Stimulated activated CD4-positive, alpha-beta T cell treated with anti-CD3 and anti-CD28 coated beads, Interleukin-2, amount 100 ng/mL, for 24 hours (primary cell): ENCODE data around the gene FAM227B.
"Not testable (repeated sequence)": the region's sequence is repeated elsewhere in the genome, so short reads cannot be mapped to it uniquely, and the experiment has no call there.

ENCODE experiments used
- DNase-seq, 2 donors: peaks; one replicate each; pipeline ENCODE4 v3.0.0-alpha.2; 2020

FAM227B gene

DNA sequence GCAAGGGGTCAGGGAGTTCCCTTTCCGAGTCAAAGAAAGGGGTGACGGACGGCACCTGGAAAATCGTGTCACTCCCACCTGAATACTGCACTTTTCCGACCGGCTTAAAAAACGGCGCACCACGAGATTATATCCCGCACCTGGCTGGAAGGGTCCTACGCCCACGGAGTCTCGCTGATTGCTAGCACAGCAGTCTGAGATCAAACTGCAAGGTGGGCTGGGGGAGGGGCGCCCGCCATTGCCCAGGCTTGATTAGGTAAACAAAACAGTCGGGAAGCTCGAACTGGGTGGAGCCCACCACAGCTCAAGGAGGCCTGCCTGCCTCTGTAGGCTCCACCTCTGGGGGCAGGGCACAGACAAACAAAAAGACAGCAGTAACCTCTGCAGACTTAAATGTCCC, 266.2 kb downstream of the FAM227B start:
- DNase-seq = not testable (repeated sequence)

DNA sequence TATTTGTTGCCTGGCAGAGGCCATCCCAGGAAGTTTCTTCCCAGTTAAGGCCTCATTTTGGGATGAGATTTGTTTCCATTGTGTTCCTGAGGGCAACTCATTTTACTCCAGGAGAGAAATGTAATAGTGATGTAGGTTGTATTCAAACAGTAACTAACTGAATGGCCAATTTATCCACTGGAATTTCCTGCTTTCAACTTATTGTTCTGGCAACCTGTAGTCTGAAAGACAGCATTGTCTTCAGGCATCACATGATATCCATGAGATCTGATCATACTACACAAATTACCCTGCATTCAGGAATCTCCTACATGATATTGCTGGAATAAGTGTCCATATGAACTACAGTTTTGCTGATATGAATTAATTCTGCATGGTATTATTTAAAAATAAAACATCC, 277.1 kb downstream of the FAM227B start:
- no peak for DNase-seq

DNA sequence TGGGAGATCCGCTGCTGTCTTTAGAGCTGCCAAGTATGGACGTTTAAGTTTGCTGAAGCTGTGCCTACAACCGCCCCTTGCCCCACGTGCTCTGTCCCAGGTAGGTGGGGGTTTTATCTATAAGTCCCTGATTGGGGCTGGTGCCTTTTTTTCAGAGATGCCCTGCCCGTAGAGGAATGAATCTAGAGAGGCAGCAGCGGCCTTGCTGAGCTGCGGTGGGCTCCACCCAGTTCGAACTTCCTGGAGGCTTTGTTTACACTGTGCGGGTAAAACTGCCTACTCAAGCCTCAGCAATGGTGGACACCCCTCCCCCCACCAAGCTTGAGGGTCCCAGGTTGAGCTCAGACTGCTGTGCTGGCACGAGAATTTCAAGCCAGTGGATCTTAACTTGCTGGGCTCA, 281.0 kb downstream of the FAM227B start:
- no peak for DNase-seq

DNA sequence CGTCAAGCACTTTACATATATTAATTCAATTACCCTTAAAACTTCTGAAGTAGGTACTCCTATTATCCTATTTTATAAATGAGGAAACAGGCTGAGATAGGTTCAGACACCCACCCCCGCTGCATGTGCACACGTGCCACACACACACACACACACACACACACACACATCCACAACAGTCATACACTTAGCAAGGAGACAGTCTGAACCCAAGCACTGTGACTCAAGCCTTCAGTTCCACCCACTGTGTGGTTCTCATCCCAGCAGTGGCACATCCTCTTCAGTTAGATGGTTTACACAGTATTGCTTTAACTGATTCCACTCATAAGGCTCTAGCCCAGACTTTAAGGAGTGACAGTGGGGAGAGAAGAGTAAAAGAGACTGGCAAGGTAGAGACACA, 288.7 kb downstream of the FAM227B start:
- no peak for DNase-seq

DNA sequence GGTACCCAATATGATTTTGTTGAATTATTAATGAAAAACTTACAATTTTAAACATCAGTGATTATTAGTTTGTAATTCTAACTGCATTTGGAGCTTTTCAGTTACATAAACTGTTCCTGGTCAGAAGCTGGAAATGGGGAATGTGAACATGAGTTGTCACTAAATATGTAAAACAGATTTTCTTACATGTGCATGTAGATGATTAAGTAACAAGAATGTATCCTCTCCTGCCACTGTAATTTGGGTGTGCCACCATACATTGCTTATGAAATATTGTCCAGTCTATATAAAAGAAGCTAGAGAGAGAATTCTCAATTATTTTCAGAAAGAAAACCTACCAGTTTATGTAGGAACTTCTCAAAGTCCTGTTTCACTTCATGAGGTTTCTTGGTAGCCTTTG, 289.2 kb downstream of the FAM227B start:
- DNase-seq = no peak

DNA sequence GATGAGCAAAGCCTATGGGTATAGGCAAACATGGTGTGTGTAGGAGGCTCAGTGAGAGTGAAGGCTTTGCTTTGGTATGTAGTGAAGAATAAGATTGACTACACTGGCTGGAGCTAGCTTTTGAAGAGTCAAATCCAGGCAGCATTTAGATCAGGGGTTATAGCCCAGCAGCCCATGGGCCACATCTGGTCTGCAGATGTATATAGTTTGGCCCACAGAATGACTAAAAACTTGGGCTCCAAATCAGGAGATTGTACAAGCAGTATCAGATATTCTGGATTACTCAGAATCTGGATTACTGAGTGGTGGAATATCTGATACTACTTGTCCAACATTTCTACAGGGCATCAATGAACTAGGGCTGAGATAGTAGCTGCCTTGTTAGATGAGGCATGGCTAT, 290.5 kb downstream of the FAM227B start:
- no peak for DNase-seq

DNA sequence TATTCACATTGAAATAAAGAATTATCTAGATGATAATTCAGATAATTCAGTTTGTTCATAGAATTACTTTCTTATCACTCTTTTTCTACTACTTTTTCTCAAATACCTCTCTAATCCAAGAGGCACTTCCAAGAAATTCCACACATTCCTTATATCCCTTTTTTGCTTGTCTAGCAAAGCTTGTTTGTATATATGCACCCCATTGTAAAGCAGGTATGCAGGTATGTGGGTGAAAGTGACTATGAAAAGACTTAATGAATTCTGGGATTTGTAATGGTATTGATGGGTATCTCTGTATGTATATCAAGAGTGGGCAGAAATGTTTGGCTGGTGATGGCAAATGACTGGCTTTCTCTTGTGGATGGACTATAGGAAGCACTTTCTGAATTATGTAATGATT, 291.7 kb downstream of the FAM227B start:
- no peak for DNase-seq

DNA sequence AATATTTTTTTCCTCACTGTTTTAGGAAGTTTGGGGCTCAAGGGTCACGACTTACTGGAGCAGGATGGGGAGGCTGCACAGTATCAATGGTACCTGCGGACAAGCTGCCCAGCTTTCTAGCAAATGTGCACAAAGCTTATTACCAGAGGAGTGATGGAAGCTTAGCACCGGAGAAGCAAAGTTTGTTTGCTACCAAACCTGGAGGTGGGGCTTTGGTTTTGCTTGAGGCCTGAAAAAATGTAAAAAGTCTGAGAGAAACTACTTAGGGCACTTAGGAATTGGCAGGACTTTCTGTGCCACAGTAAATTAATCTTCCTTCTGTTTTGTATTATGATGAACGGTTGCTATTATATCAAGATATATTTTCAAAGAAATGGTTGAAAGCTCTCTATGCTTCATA, 292.7 kb downstream of the FAM227B start:
- no peak for DNase-seq

DNA sequence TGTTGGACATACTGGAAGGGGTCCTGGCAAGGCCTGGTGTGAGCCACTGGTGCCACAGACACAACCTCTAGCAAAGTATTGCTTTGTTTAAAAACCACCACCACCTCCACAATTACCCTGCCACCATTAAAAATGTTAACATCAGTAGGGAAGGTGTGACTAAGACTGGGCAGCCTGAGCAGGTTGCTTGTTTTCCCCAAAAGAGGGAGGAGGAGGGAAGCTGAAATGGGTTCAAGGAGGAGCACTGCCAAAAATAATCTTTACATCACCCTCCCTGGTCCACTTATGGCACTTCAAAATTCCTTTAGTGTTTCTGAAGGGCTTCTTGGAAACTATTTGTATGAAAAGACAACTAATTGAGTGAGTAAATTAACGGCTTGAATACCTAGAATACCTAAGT, 297.4 kb downstream of the FAM227B start:
- DNase-seq = no peak

DNA sequence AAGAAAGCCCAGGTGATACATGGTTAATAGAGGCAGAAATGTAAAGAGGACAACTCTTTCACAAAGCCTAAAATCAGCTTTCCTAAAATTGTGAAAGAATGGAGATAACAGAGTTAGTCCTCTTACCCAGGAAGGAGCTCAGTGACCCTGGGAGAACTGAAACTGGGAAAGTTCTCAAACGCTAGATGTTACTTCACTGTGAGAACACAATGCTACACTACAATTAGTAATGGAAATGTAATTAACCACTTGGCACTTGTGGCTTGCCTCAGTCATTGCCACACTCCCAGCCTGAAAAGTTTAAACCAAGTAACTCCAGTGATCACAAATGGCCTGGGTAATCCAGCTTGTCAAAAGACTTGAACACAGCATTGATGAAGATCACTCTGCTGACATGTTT, 300.3 kb downstream of the FAM227B start:
- DNase-seq = no peak

DNA sequence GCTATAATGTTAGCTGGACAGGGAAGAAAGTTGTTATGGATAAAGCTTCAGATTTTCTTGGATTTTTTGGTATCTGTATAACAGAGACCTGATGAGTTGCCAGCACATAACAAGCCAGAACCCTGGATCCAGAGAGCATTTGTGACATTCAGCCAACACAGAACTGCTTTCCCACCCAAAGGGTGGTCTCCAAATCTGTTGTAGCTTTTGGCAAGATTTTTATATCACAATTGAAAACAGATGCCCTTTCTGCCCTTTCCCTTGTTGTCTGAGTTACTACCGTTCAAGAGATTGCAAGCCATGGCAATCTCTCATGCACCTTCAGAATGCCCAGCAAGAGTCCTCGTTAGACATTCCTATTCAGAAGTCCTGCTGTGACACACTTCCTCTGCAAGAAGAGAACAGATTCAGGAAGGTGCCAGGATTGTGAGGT, 305.2 kb downstream of the FAM227B start:
- DNase-seq = no peak

DNA sequence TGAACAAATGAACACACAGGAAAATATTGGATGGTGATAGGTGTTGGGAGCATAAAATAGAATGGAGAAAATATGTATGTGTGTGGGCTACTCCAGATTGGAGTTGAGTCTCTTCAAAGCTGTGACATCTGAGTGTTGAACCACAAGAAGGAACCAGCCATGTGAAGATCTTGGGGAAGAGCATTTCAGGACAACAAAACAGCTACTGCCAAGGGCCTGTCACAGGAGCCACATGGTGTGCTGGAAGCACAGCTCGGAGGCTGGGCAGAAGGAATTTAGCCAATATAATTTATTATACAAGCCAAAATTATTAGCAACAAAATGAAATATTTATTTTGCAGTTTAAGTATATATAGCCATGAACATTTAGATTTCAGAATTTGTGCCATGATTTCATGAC, 305.9 kb downstream of the FAM227B start:
- no peak for DNase-seq

DNA sequence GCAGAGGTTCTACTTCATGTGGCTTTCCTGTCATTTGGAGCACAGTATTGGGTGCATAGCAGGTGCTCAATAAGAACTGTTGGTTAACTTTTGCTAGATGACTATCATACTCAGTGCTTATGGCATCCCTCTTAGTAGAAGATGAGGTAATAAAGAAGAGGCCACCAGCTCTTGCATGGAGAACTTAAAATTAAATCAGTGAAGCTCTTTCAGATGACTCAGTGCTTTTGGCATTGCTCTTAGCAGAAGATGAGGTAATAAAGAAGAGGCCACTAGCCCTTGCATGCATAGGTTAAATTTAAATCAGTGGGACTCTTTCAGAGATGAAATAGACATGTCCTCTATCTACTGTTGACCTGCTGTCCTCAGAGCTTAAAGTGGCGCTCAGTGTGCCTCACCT, 307.0 kb downstream of the FAM227B start:
- DNase-seq = no peak

DNA sequence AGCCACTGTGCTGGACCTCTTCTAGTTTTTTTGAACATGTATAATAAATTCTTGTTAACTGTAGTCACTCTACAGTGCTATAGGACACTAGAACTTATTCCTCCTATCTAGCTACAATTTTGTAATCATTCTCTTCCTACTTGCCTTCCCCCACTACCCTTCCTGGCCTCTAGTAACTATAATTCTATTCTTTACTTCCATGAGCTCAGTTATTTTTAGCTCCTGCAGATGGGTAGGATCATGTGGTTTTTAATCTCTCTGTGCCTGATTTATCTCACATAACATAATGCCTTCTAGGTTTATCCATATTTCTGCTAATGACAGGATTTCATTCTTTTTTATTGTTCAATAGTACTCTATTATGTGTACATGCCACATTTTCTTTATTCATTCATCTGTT, 310.7 kb downstream of the FAM227B start:
- DNase-seq = no peak

DNA sequence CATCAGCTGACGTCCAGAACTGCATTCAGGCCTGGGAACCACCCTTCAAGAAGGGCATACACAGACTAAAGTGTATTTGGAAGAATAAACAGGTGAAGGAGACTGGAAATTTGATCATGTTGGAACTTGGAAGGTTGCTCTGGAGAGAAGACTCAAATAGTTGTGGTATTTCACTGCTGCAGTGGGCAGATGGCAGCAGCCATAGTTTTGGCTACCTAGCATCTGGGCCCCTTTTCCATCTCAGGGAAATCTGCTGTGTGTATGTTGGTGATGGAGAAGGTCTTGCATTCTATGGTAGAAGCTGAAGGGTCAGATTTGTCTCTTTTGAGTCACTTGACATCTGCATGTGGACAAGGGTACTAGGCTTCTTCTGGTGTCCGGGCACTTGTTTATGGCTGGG, 311.9 kb downstream of the FAM227B start:
- DNase-seq = no peak

DNA sequence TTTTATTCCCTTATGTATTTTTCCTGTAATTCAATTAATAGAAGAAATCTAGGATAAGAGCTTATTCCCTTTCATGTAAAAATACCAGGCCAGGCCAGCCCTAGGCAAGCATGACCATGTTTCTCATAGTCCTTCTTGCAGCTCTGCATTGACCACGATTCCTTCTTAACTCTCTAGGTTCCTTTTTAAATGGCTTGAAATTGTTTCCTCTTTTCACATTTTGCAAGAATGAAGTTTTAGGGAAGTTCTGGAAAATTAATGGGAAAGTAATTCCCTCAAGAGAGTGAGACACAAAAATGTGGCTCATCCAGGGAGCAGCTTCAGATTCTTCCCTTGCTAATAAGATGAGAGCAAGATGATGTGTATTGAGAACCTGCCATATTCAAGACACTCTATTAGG, 314.1 kb downstream of the FAM227B start:
- DNase-seq = no peak

DNA sequence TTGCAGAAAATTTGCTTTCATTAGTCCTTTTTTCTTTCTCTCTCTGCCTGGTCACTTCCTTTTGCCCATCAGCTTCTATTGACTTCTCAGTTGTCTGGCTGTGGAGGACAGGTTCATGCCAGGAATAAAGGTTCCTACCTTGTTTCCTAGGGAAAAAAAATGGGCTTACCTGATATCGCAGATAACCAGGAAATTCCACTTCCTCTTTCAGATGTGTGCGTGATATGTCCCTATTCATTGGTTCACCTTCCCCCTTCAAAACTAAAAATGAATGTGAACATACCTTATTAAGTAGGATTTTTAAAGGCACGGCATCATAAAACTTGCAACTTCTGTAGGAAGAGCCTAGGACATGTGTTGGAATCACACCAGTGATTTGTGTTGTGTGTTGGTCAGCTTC, 317.6 kb downstream of the FAM227B start:
- DNase-seq = no peak

DNA sequence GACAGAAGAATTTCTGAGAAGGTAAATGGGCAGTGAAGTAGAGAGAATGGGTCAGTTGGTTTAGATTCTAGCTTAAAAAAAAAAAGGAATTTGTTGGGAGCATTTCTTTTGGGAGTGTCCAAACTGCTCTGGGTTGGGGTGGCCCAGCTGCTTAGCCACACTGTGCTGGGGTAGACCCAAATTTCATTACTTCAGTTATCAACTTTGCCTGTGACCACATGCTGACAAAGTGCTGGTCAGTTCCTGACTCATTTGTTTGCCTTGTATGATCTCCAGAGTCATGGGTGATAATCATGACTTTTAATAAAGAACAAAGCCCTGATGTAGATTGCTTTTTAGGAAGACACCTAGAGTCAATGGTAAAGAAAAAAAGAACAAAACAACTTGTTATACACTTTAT, 319.1 kb downstream of the FAM227B start:
- no peak for DNase-seq

DNA sequence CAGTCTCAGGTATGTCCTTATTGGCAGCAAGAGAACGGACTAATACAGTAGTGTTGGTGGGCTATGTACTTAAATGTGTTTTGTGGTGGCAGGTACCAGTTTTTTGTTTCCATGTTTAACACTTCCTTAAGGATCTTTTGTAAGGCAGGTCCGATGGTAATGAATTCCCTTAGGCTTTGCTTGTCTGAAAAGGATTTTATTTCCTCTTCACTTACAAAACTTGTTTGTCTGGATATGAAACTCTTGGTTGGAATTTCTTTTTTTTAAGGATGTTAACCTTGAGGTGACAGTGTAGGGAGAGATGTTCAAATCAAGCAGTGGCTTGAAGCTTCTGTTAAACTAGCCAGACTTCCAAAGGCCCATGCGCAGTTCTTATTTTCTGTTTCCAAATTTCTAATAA, 319.8 kb downstream of the FAM227B start:
- no peak for DNase-seq

DNA sequence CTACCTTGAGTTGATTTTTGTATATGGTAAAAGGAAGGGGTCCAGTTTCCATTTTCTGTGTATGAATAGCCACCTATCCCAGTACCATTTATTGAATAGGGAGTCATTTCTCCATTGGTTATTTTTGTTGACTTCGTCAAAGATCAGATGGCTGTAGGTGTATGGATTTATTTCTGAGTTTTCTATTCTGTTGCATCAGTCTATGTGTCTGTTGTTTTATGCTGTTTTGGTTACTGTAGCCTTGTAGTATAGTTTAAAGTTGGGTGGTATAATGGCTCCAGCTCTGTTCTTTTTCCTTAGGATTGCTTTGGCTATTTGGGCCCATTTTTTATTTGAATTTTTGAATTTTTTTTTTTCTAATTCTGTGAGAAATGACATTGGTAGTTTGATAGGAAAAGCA, 323.0 kb downstream of the FAM227B start:
- no peak for DNase-seq

DNA sequence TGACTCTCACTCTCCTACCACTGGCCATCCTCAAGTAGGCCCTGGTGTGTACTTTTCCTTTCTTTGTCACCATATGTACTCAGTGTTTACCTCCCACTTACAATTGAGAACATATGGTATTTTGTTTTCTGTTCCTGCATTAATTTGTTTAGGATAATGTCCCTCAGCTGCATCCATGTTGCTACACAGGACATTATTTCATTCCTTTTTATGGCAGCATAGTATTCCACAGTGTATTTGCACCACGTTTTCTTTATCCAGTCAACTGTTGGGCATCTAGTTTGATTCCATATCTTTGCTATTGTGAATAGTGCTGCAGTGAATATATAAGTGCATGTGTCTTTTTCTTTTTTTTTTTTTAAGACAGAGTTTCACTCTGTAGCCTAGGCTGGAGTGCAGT, 324.4 kb downstream of the FAM227B start:
- DNase-seq = no peak

DNA sequence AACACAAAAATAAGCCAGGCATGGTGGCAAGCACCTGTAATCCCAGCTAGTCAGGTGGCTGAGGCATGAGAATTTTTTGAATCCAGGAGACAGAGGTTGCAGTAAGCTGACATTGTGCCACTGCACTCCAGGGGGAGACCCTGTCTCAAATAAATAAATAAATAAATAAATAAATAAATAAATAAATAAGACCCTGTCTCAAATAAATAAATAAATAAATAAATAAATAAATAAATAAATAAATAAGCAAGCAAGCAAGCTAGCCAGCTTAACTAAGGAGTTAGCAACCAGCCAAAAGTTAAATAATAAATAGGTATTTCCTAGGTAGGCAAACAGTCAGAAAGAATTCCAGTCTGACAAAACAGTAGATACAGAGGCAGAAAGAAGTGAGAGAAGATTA, 326.7 kb downstream of the FAM227B start:
- DNase-seq = no peak

DNA sequence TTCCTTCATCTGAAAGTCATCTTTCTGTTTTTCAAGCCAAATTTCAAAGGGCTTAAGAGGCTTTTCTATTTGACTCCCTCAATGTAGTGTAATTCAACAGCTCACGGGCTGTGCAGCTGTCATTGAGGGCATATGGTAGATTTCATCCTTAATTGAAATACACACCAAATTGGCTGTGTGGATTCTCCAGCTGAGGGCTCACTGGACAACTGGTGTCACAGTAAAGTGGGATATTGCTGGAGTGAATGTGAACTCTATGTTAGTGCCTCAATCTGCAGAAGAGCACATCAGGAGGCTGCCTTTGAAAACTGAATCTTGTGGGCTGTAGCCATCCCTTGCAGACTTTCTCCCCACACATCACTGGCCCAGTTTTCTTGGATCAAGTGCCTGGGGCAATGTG, 330.4 kb downstream of the FAM227B start:
- no peak for DNase-seq

DNA sequence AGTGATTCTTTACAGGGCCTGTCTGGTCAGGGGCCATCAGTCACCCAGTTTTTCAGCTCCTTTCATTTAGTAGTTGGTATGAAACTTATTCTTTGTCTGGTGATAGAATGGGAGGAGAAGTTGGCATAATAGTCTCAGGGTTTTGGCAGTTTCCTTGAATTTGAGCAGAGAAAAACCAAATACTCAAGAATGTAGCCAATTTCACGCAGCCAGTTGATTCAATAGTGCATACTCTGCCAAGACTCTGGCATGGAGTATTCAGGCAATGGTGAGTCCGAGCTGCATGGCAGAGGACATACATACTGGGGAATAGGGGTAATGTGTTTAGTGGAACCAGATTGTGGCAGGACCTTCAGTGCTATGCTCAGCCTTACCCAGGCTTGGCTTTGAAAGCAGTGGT, 332.2 kb downstream of the FAM227B start:
- DNase-seq = no peak

DNA sequence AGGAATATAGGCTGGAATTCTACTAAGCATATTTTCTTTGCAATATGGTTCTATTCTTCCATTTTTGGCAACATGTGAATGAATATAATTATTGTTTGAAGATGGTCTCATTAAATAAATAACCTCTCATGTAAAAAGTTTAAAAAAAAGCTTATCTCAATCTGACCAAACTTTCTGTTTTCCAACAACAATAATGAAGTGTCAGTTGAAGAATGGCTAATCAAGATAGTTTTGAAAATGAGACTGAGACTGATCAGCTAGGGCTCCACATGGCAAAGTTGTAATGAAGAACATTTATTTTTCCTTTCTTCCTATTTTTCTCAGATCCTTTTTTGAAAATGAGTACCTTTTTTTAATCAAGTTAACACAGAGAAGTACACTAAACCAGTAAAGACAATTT, 333.1 kb downstream of the FAM227B start:
- no peak for DNase-seq

DNA sequence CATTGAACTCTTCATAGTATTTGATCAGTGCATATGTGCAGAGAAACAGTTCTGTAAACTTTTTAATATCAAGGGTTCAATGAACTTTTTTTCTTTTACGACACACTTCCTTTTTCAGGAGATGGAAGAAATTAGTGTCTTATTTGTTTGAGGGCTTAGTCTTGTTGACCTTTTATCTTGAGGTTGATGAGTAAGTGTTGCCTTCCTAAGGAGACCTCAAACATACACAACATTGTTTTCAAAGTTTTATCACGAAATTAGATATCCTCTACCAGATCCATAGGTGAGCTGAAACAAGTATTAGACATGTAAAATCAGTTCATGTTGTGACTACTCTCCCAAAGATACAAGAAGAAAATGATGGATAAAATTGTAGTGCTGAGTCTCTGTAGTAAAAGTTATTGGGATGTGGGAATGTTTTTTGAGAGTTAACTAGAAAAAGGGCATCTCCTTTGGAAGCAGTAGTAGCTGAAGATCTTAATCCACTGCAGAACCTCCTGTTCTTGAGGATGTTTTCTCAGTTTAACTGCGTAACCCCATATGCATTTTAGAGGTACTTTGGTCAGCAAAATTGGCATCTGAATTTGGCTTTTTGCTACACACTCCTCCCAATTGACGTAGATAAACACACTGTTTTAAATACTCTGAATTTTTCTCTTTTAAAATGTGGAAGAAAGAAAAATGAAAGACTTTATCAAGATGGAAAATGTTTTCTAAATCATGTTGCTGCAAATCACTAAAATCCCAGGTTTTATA, 333.8 kb downstream of the FAM227B start:
- no peak for DNase-seq
